GM23338 (cell line): Measurements from ENCODE around the gene TBC1D5. TPM values are rescaled to one million over a fixed set of nuclear protein-coding genes. Genes with fewer than 3 reads are reported as not detected.

Experiments
- ATAC-seq: fragments of 200-7000 bp; cut with Tn5 transposase; 3 replicates; pipeline ENCODE4 v1.9.1; 2020
- DNase-seq: peaks from one replicate; pipeline ENCODE4 v3.0.0-alpha.2; 2015; ENCODE audit warnings: low spot score
- H2AFZ ChIP-seq: fragments of 200-600 bp; sonication (generic); 2 replicates; pipeline ENCODE4 v1.8.0; 2016; ENCODE audit warnings: antibody characterized with exemption, mild to moderate bottlenecking, moderate library complexity
- H3F3A ChIP-seq: fragments of 200-600 bp; sonication (generic); replicated peaks from 2 replicates; pipeline ENCODE4 v1.8.0; 2017; ENCODE audit warnings: antibody characterized with exemption, mixed run types, low read depth
- H3K27ac ChIP-seq: fragments of 200-600 bp; sonication (generic); 2 replicates; pipeline ENCODE4 v1.6.1; 2016; ENCODE audit warnings: low read depth
- H3K27me3 ChIP-seq: fragments of 200-600 bp; sonication (generic); 2 replicates; pipeline ENCODE4 v1.8.0; 2016; ENCODE audit warnings: mild to moderate bottlenecking, mixed run types, moderate library complexity; ENCODE audit not compliant: insufficient read depth
- H3K36me3 ChIP-seq: fragments of 200-600 bp; sonication (generic); 2 replicates; pipeline ENCODE4 v1.8.0; 2016; ENCODE audit warnings: mild to moderate bottlenecking; ENCODE audit not compliant: insufficient read depth
- H3K4me1 ChIP-seq: fragments of 200-600 bp; sonication (generic); 2 replicates; pipeline ENCODE4 v1.8.0; 2016; ENCODE audit warnings: mild to moderate bottlenecking, moderate library complexity; ENCODE audit not compliant: insufficient read depth
- H3K4me2 ChIP-seq: fragments of 200-600 bp; sonication (generic); 2 replicates; pipeline ENCODE4 v1.7.1; 2017; ENCODE audit warnings: mixed run types
- H3K4me3 ChIP-seq: fragments of 200-600 bp; sonication (generic); 2 replicates; pipeline ENCODE4 v1.6.1; 2016; ENCODE audit warnings: mixed run types
- H3K79me2 ChIP-seq: fragments of 200-600 bp; sonication (generic); replicated peaks from 2 replicates; pipeline ENCODE4 v1.8.0; 2017; ENCODE audit warnings: mild to moderate bottlenecking; ENCODE audit not compliant: insufficient read depth
- H3K9me2 ChIP-seq: fragments of 200-600 bp; sonication (generic); 2 replicates; pipeline ENCODE4 v1.8.0; 2017; ENCODE audit not compliant: insufficient read depth
- H4K20me1 ChIP-seq: fragments of 200-600 bp; sonication (generic); replicated peaks from 2 replicates; pipeline ENCODE4 v1.8.0; 2017; ENCODE audit warnings: mild to moderate bottlenecking; ENCODE audit not compliant: insufficient read depth
- H3K27ac Mint-ChIP-seq: 2 replicates; pipeline ENCODE4 v1.8.0; 2020; ENCODE audit warnings: inconsistent platforms, mild to moderate bottlenecking, moderate library complexity, mixed read lengths
- H3K27me3 Mint-ChIP-seq: 3 replicates; pipeline ENCODE4 v1.8.0; 2022; ENCODE audit warnings: low read depth, mild to moderate bottlenecking, moderate library complexity, mixed read lengths, inconsistent platforms; ENCODE audit not compliant: insufficient read depth, poor library complexity
- H3K36me3 Mint-ChIP-seq: 3 replicates; pipeline ENCODE4 v1.8.0; 2021; ENCODE audit warnings: low read depth, mild to moderate bottlenecking, inconsistent platforms, moderate library complexity, mixed read lengths
- H3K4me1 Mint-ChIP-seq: 3 replicates; pipeline ENCODE4 v1.8.0; 2020; ENCODE audit warnings: mild to moderate bottlenecking, inconsistent platforms, mixed read lengths
- H3K4me3 Mint-ChIP-seq: 3 replicates; pipeline ENCODE4 v1.8.0; 2021; ENCODE audit warnings: moderate library complexity, mild to moderate bottlenecking, inconsistent platforms, mixed read lengths
- H3K9me3 Mint-ChIP-seq: 3 replicates; pipeline ENCODE4 v1.8.0; 2020; ENCODE audit warnings: moderate library complexity, mild to moderate bottlenecking, inconsistent platforms, mixed read lengths
- CREB1 ChIP-seq: fragments of 250-450 bp; sonication (Bioruptor Pico); IDR thresholded peaks from 2 replicates; pipeline ENCODE4 v1.5.0; 2020; ENCODE audit warnings: low read depth, mild to moderate bottlenecking, moderate library complexity
- EZH2 ChIP-seq: fragments of 200-600 bp; sonication (generic); IDR thresholded peaks from one replicate; pipeline ENCODE4 v1.8.0; 2017; ENCODE audit warnings: antibody characterized with exemption, mild to moderate bottlenecking, low read depth; ENCODE audit not compliant: unreplicated experiment
- EZH2phosphoT487 ChIP-seq: fragments of 200-600 bp; sonication (generic); IDR thresholded peaks from one replicate; pipeline ENCODE4 v1.8.1; 2018; ENCODE audit warnings: antibody characterized with exemption; ENCODE audit not compliant: unreplicated experiment
- JUNB ChIP-seq: IDR thresholded peaks from one replicate; pipeline ENCODE4 v1.6.1; 2016; ENCODE audit warnings: antibody characterized with exemption; ENCODE audit not compliant: unreplicated experiment
- NANOG ChIP-seq: IDR thresholded peaks from 2 replicates; pipeline ENCODE4 v1.6.1; 2016; ENCODE audit warnings: antibody characterized with exemption, borderline replicate concordance
- POLR2AphosphoS5 ChIP-seq: IDR thresholded peaks from 2 replicates; pipeline ENCODE4 v1.6.1; 2016; ENCODE audit warnings: antibody characterized with exemption, low read depth
- STAT1 ChIP-seq: IDR thresholded peaks from one replicate; pipeline ENCODE4 v1.6.1; 2016; ENCODE audit warnings: antibody characterized with exemption; ENCODE audit not compliant: unreplicated experiment
- ZNF114 ChIP-seq: fragments of 250-450 bp; sonication (Bioruptor Pico); IDR thresholded peaks from 2 replicates; pipeline ENCODE4 v1.5.0; 2020; ENCODE audit warnings: mild to moderate bottlenecking, moderate library complexity
- ZNF331 ChIP-seq: fragments of 250-450 bp; sonication (Bioruptor Pico); IDR thresholded peaks from 2 replicates; pipeline ENCODE4 v1.5.0; 2020; ENCODE audit warnings: low read depth, mild to moderate bottlenecking, moderate library complexity
- polyA plus RNA-seq: library from polyadenylated mRNA; unstranded; fragments of >200 nt; fragmentation: Nextera tagmentation; extraction: Ambion mirVana; gene quantifications from 2 replicates; pipeline ENCODE4 v1.2.1, GENCODE V29; 2016
- total RNA-seq: library from RNA; depleted of rRNA; stranded (reverse); fragments of >200 nt; shearing (Covaris generic); gene quantifications from 2 replicates; pipeline ENCODE4 v1.2.3, GENCODE V29; 2014
- TF ChIP-seq, protein P1 (sequence below): IDR thresholded peaks from one replicate; pipeline ENCODE4 v1.6.1; 2018; ENCODE audit warnings: antibody characterized with exemption; ENCODE audit not compliant: unreplicated experiment
- TF ChIP-seq, protein P2 (sequence below), 2 experiments: fragments of 200-600 bp in 1 of 2; sonication (generic) in 1 of 2; conservative IDR thresholded peaks; 2 replicates each; pipeline versions ENCODE4 v1.5.1 to v1.6.1; 2016 to 2017; ENCODE audit warnings: antibody characterized with exemption in 2 of 2, low read depth in 2 of 2, mild to moderate bottlenecking in 2 of 2, moderate library complexity in 1 of 2
- TF ChIP-seq, protein P3 (sequence below): IDR thresholded peaks from 2 replicates; pipeline ENCODE4 v1.6.1; 2016; ENCODE audit warnings: antibody characterized with exemption
- TF ChIP-seq, protein P4 (sequence below): fragments of 250-450 bp; sonication (Bioruptor Pico); IDR thresholded peaks from 2 replicates; pipeline ENCODE4 v1.5.0; 2020; ENCODE audit warnings: mild to moderate bottlenecking, moderate library complexity

Gene TBC1D5
- total and polyA plus RNA-seq, 2 experiments from 2014 or later: 21.8 to 48.1 TPM

DNA sequence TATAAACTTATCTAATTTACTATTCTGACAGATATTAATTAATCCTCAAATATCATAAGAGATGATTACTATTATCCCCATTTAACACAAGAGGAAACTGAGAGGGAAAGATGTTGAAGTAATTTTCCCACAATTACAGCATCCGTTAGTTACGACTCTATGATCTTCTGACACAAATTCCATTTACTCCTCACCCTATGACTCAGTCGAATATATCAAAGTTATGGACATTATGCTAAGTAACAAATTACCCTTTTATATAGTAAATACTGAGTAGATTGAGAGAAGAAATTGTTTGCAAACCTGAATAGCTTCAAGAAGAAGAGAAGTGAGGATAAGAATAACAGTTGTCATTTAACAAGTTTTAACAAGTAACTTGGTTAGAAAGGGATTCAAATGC, 340.0 kb downstream of the TBC1D5 start:
- DNase-seq: no peak
- H3K36me3 Mint-ChIP-seq: no peaks in the 10 kb centered on the region
- H3K4me1 Mint-ChIP-seq: no peaks in the 10 kb centered on the region
- H3K4me3 ChIP-seq: no peak overlapping the region
- no peaks in the 10 kb centered on the region for H3K9me3 Mint-ChIP-seq
- H3K27ac ChIP-seq: no peak overlapping the region
- H3K36me3 ChIP-seq: no peaks in the 10 kb centered on the region
- H3F3A ChIP-seq: no peaks in the 10 kb centered on the region
- peaks cover 13% of the 10 kb centered on the region for H3K4me1 ChIP-seq
- H4K20me1 ChIP-seq: no peaks in the 10 kb centered on the region
- TF ChIP-seq EZH2: no peak
- TF ChIP-seq JUNB: no peak
- TF ChIP-seq NANOG: no peak
- no peak for TF ChIP-seq EZH2phosphoT487
- TF ChIP-seq, protein P1, sequence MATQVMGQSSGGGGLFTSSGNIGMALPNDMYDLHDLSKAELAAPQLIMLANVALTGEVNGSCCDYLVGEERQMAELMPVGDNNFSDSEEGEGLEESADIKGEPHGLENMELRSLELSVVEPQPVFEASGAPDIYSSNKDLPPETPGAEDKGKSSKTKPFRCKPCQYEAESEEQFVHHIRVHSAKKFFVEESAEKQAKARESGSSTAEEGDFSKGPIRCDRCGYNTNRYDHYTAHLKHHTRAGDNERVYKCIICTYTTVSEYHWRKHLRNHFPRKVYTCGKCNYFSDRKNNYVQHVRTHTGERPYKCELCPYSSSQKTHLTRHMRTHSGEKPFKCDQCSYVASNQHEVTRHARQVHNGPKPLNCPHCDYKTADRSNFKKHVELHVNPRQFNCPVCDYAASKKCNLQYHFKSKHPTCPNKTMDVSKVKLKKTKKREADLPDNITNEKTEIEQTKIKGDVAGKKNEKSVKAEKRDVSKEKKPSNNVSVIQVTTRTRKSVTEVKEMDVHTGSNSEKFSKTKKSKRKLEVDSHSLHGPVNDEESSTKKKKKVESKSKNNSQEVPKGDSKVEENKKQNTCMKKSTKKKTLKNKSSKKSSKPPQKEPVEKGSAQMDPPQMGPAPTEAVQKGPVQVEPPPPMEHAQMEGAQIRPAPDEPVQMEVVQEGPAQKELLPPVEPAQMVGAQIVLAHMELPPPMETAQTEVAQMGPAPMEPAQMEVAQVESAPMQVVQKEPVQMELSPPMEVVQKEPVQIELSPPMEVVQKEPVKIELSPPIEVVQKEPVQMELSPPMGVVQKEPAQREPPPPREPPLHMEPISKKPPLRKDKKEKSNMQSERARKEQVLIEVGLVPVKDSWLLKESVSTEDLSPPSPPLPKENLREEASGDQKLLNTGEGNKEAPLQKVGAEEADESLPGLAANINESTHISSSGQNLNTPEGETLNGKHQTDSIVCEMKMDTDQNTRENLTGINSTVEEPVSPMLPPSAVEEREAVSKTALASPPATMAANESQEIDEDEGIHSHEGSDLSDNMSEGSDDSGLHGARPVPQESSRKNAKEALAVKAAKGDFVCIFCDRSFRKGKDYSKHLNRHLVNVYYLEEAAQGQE: no peak
- TF ChIP-seq ZNF331: no peak
- TF ChIP-seq ZNF114: no peak
- no peak for TF ChIP-seq STAT1
- TF ChIP-seq, protein P2, sequence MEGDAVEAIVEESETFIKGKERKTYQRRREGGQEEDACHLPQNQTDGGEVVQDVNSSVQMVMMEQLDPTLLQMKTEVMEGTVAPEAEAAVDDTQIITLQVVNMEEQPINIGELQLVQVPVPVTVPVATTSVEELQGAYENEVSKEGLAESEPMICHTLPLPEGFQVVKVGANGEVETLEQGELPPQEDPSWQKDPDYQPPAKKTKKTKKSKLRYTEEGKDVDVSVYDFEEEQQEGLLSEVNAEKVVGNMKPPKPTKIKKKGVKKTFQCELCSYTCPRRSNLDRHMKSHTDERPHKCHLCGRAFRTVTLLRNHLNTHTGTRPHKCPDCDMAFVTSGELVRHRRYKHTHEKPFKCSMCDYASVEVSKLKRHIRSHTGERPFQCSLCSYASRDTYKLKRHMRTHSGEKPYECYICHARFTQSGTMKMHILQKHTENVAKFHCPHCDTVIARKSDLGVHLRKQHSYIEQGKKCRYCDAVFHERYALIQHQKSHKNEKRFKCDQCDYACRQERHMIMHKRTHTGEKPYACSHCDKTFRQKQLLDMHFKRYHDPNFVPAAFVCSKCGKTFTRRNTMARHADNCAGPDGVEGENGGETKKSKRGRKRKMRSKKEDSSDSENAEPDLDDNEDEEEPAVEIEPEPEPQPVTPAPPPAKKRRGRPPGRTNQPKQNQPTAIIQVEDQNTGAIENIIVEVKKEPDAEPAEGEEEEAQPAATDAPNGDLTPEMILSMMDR (conservative IDR thresholded peaks at IDR 0.05; ENCODE audit: low read depth in 2 of 2): no peak
- TF ChIP-seq CREB1 (CRISPR knock-in tag): no peak
- TF ChIP-seq, protein P3, sequence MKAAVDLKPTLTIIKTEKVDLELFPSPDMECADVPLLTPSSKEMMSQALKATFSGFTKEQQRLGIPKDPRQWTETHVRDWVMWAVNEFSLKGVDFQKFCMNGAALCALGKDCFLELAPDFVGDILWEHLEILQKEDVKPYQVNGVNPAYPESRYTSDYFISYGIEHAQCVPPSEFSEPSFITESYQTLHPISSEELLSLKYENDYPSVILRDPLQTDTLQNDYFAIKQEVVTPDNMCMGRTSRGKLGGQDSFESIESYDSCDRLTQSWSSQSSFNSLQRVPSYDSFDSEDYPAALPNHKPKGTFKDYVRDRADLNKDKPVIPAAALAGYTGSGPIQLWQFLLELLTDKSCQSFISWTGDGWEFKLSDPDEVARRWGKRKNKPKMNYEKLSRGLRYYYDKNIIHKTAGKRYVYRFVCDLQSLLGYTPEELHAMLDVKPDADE: no peak
- TF ChIP-seq POLR2AphosphoS5: no peak
- TF ChIP-seq, protein P4, sequence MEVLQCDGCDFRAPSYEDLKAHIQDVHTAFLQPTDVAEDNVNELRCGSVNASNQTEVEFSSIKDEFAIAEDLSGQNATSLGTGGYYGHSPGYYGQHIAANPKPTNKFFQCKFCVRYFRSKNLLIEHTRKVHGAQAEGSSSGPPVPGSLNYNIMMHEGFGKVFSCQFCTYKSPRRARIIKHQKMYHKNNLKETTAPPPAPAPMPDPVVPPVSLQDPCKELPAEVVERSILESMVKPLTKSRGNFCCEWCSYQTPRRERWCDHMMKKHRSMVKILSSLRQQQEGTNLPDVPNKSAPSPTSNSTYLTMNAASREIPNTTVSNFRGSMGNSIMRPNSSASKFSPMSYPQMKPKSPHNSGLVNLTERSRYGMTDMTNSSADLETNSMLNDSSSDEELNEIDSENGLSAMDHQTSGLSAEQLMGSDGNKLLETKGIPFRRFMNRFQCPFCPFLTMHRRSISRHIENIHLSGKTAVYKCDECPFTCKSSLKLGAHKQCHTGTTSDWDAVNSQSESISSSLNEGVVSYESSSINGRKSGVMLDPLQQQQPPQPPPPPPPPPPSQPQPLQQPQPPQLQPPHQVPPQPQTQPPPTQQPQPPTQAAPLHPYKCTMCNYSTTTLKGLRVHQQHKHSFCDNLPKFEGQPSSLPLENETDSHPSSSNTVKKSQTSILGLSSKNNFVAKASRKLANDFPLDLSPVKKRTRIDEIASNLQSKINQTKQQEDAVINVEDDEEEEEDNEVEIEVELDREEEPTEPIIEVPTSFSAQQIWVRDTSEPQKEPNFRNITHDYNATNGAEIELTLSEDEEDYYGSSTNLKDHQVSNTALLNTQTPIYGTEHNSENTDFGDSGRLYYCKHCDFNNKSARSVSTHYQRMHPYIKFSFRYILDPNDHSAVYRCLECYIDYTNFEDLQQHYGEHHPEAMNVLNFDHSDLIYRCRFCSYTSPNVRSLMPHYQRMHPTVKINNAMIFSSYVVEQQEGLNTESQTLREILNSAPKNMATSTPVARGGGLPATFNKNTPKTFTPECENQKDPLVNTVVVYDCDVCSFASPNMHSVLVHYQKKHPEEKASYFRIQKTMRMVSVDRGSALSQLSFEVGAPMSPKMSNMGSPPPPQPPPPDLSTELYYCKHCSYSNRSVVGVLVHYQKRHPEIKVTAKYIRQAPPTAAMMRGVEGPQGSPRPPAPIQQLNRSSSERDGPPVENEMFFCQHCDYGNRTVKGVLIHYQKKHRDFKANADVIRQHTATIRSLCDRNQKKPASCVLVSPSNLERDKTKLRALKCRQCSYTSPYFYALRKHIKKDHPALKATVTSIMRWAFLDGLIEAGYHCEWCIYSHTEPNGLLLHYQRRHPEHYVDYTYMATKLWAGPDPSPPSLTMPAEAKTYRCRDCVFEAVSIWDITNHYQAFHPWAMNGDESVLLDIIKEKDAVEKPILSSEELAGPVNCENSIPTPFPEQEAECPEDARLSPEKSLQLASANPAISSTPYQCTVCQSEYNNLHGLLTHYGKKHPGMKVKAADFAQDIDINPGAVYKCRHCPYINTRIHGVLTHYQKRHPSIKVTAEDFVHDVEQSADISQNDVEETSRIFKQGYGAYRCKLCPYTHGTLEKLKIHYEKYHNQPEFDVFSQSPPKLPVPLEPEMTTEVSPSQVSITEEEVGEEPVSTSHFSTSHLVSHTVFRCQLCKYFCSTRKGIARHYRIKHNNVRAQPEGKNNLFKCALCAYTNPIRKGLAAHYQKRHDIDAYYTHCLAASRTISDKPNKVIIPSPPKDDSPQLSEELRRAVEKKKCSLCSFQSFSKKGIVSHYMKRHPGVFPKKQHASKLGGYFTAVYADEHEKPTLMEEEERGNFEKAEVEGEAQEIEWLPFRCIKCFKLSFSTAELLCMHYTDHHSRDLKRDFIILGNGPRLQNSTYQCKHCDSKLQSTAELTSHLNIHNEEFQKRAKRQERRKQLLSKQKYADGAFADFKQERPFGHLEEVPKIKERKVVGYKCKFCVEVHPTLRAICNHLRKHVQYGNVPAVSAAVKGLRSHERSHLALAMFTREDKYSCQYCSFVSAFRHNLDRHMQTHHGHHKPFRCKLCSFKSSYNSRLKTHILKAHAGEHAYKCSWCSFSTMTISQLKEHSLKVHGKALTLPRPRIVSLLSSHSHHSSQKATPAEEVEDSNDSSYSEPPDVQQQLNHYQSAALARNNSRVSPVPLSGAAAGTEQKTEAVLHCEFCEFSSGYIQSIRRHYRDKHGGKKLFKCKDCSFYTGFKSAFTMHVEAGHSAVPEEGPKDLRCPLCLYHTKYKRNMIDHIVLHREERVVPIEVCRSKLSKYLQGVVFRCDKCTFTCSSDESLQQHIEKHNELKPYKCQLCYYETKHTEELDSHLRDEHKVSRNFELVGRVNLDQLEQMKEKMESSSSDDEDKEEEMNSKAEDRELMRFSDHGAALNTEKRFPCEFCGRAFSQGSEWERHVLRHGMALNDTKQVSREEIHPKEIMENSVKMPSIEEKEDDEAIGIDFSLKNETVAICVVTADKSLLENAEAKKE (CRISPR knock-in tag): no peak
- H3K27ac Mint-ChIP-seq: no peak overlapping the region
- no peaks in the 10 kb centered on the region for H3K9me2 ChIP-seq
- no peak overlapping the region for H3K4me3 Mint-ChIP-seq
- no peaks in the 10 kb centered on the region for H3K79me2 ChIP-seq
- H3K27me3 Mint-ChIP-seq: no peaks in the 10 kb centered on the region
- H2AFZ ChIP-seq: no peak overlapping the region
- ATAC-seq: no peak
- no peak overlapping the region for H3K4me2 ChIP-seq
- H3K27me3 ChIP-seq: no peaks in the 10 kb centered on the region
